GM10248 (cell line): ENCODE measurements around the gene METTL26.

Source experiments
- CTCF ChIA-PET: fragments of 300-600 bp; sonication (Branson Sonifier 250); formaldehyde crosslinking; extraction: SDS; loops from one replicate; lab custom pipeline; 2021; ENCODE audit warnings: antibody characterized with exemption; lab: Yijun Ruan, JAX
- POLR2A ChIA-PET: fragments of 350-650 bp; sonication (Branson Sonifier 250); formaldehyde crosslinking; extraction: SDS; loops from one replicate; lab custom pipeline; 2020; ENCODE audit warnings: antibody characterized with exemption; lab: Yijun Ruan, JAX
- DNase-seq: peaks from one replicate; pipeline ENCODE4 v3.0.0; 2012; ENCODE audit errors: extremely low spot score
- TF ChIP-seq, protein P1 (sequence below): IDR thresholded peaks from 2 replicates; pipeline ENCODE4 v1.5.1; 2012; ENCODE audit warnings: mild to moderate bottlenecking, low read depth; ENCODE audit errors: extremely low read depth, missing control alignments, control extremely low read depth

METTL26 gene

DNA sequence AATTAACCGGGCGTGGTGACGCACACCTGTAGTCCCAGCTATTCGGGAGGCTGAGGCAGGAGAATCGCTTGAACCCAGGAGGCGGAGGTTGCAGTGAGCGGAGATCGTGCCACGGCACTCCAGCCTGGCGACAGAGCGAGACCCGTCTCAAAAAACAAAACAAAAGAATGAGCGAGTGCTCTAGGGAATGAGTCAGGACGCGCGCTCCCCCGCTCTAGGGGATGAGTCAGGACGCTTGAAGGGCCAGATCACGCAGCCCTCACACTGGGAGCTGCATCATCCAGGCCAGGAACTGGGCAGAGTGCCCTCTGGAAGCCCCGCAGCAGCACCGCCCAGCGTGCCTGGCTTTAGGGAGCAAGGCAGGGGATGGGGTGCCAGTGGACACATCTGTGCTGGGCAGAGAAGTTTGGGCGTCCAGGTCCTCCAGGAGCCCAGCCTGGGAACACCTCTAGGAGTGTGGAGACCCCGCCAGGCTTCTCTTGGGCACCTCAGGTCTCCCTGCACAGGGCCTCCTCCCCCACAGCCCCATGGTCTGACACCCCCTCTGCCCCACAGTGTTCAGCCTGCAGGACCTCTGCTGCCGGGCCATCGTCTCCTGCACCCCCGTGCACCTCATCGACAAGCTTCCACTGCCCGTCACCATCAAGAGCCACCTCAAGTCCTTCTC is 9.2 kb downstream of the METTL26 start:
- DNase-seq = no peak
- ChIA-PET POLR2A (interaction anchor here (0.7 kb wide), 1 partner anchor 383 kb away, joined by 3 read pairs; no protein-coding TSS in a partner anchor), CTCF (interaction anchor here (1.1 to 1.2 kb wide), 2 partner anchors 10 to 34 kb away, joined by 3 to 4 read pairs; partner anchors contain the start of gene METTL26)
- TF ChIP-seq, protein P1, sequence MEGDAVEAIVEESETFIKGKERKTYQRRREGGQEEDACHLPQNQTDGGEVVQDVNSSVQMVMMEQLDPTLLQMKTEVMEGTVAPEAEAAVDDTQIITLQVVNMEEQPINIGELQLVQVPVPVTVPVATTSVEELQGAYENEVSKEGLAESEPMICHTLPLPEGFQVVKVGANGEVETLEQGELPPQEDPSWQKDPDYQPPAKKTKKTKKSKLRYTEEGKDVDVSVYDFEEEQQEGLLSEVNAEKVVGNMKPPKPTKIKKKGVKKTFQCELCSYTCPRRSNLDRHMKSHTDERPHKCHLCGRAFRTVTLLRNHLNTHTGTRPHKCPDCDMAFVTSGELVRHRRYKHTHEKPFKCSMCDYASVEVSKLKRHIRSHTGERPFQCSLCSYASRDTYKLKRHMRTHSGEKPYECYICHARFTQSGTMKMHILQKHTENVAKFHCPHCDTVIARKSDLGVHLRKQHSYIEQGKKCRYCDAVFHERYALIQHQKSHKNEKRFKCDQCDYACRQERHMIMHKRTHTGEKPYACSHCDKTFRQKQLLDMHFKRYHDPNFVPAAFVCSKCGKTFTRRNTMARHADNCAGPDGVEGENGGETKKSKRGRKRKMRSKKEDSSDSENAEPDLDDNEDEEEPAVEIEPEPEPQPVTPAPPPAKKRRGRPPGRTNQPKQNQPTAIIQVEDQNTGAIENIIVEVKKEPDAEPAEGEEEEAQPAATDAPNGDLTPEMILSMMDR = no peak

DNA sequence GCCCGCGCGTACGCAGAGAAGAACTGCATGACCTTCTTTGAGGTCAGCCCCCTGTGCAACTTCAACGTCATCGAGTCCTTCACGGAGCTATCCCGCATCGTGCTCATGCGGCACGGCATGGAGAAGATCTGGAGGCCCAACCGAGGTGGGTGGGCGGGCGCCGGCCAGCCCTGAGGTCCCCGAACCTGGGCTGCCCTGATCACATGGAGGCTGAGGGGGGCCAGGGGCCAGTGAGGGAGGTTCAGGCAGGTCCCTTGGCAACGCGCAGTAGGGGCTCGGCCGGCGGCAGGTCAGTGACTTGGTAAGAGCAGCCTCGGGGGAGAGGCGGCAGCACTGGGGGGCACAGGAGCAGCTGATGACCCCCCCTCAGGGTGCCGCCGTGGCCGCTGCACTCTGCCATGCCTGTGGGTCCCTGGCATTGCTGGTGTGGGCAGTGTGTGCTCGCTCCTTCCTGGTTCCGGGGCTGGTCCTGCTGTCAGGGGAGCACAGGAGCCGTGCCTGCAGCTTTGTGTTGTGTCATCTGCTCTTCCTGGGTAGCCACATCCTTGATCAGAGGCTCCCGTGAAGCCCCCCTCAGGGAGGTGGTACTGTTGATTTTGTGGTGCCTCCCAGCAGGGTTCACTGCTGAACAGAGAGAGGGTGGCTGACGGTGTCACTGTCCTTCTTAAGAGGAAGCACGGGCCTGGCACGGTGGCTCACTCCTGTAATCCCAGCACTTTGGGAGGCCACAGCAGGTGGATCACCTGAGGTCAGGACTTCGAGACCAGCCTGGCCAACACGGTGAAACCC is 9.9 kb downstream of the METTL26 start:
- CTCF ChIA-PET = no interaction called here
- POLR2A ChIA-PET = no interaction called here
- no peak for DNase-seq
- TF ChIP-seq, protein P1 = no peak

DNA sequence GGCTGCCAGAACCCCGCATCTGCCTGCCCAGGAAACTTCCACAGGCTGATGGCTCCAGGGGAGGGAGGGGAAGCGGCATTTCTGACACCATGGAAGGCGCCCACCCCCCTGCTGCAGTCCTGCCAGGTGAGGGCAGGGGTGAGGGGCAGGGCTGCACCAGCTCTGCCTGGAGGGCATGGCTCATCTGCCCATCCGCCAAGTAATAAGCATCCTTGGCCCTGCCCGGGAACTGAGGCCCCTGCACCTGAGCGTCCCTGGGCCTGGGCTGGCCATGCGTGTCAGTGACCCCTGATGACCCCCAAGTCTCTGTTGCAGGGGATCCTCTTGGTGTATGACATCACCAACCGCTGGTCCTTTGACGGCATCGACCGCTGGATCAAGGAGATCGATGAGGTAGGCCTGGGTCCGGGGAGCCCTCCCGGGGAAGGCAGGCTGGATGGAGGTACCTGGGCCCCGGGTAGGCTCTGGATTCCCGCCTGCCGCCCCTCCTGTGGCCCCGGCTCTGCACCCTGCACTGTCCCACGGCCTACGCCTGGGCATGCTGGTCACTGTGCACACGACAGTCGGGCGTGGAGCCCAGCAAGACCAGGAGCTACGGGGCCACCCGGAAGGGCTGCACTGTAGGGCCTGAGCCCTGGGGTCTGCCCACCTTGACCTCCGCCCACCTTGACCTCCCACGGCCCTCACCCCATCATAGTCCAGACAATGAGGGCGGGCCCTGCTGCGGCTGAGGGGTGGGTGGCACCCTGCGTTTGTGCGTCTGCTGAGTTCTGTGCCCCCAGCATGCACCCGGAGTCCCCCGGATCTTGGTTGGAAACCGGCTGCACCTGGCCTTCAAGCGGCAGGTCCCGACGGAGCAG is 10.8 kb downstream of the METTL26 start:
- ChIA-PET CTCF (no interaction called here), POLR2A (no interaction called here)
- TF ChIP-seq, protein P1 = no peak
- no peak for DNase-seq

DNA sequence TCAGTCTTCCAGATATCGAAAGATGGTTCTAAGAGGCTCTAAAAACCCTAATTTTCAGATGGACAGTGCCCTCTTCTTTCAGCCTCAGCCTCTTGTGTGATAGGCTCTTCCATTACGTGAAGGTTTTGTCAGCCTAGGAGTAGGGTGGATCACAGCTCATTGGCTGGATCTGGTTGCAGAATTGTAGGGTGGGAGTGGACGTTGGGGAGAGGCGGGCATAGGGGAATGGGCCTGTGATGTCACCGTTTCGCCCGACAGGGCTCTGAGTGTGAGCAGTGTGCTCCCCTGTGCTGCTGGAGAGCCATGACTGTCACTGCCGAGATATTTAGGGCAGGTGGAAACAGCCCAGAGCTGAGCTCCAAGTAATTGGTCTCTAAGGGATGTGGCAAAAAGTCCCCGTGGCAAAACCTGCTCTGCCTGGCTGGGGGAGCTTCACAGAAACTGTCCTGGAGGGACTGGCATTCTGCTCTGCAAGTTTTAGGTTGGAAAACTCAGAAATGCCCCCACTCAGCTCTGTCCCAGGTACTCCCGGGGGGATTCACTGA is 11.5 kb downstream of the METTL26 start:
- no peak for DNase-seq
- TF ChIP-seq, protein P1 = no peak
- CTCF ChIA-PET = no interaction called here
- POLR2A ChIA-PET = no interaction called here

DNA sequence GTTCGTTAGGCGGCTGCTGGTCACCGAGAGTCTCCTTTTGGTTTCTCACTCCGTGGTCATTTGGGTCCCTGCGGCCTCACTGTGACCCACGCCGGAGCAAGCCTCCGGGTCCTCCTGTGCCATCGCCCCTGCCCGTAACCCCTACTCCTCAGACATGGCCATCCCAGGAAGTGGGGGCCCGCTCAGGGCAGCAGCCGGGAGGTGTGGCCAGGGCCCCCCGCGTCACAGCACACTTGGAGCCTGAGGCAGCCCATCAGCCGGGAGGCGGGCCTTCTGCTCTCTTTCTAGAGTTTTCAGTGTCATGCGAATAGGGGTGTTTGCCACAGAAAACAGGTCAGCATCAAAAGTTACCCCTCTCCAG is 13.2 kb downstream of the METTL26 start:
- ChIA-PET CTCF (no interaction called here), POLR2A (no interaction called here)
- TF ChIP-seq, protein P1 = no peak
- DNase-seq = no peak

DNA sequence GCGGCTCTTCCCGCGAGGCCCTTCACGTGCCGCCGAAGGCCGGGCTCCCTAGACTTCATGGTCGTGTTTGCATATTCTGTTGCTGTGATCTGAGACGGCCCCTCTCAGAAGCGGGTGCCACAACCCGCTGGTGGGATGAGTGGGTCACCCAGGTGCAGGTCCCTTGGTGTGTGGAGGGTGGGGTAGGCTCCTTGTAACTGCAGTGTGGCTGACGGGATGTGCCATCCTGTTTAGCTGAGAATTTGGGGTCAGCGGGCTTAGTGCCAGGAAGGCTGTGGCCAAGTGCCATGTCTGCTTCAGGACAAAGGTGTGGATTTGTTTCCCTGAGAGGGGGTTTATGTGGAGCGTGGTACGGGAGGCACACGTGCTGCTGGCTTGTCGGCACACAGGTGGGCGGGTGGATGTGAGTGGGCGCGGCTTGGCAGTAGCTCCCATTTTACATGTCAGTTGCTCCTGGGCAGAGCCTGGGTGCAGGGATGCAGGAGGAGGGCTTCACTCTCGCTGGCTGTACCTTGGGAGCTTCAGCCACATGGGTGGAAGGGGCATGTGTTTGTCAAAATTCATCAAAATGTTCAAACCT is 14.5 kb downstream of the METTL26 start:
- POLR2A ChIA-PET = no interaction called here
- CTCF ChIA-PET = interaction anchor here (2.3 kb wide), 1 partner anchor 11 kb away, joined by 6 read pairs; no protein-coding TSS in a partner anchor
- no peak for DNase-seq
- TF ChIP-seq, protein P1 = no peak
